SJCRH30 (cell line): ENCODE results near the gene ABCC6. TPM values are rescaled to one million over a fixed set of nuclear protein-coding genes. Genes with fewer than 3 reads are reported as not detected.
A peak's percentile ranks its signal among the peaks of the same experiment; 100 is the strongest.
"Not testable (repeated sequence)": the region's sequence is repeated elsewhere in the genome, so short reads cannot be mapped to it uniquely, and the experiment has no call there.

Experiments
- DNase-seq, 2 experiments: peaks; one replicate each; pipeline ENCODE4 v3.0.0-alpha.2; 2015 to 2020
- H3K27ac ChIP-seq: fragments of 250-450 bp; sonication (Bioruptor Pico); 2 replicates; pipeline ENCODE4 v1.5.1; 2020; ENCODE audit warnings: mild to moderate bottlenecking, moderate library complexity
- H3K27me3 ChIP-seq: fragments of 250-450 bp; sonication (Bioruptor Pico); 2 replicates; pipeline ENCODE4 v1.5.1; 2020; ENCODE audit warnings: mild to moderate bottlenecking, moderate library complexity
- H3K36me3 ChIP-seq: fragments of 250-450 bp; sonication (Bioruptor Pico); 2 replicates; pipeline ENCODE4 v1.5.1; 2020; ENCODE audit warnings: mild to moderate bottlenecking, moderate library complexity
- H3K4me1 ChIP-seq: fragments of 250-450 bp; sonication (Bioruptor Pico); 2 replicates; pipeline ENCODE4 v1.5.1; 2020; ENCODE audit warnings: mild to moderate bottlenecking, moderate library complexity
- H3K4me3 ChIP-seq: fragments of 250-450 bp; sonication (Bioruptor Pico); 2 replicates; pipeline ENCODE4 v1.5.1; 2020; ENCODE audit warnings: mild to moderate bottlenecking, moderate library complexity
- H3K9me3 ChIP-seq: fragments of 250-450 bp; sonication (Bioruptor Pico); replicated peaks from 2 replicates; pipeline ENCODE4 v1.5.1; 2020; ENCODE audit warnings: mild to moderate bottlenecking, moderate library complexity
- total RNA-seq: library from RNA; depleted of rRNA; stranded (reverse); fragments of >200 nt; shearing (Covaris generic); gene quantifications from 2 replicates; pipeline ENCODE4 v1.2.3, GENCODE V29; 2014

ABCC6 gene
- total RNA-seq, 1 experiment from 2014 or later, result 1.5 TPM

GRCh38 chr16:16163571-16163970 is 59.7 kb downstream of the ABCC6 start:
- Histone ChIP-seq H3K27ac (no peak overlapping the region), H3K4me1 (no peaks in the 10 kb centered on the region), H3K9me3 (no peaks in the 10 kb centered on the region), H3K4me3 (no peak overlapping the region), H3K36me3 (no peaks in the 10 kb centered on the region), H3K27me3 (no peaks in the 10 kb centered on the region)
- DNase-seq, result no peak

DNA sequence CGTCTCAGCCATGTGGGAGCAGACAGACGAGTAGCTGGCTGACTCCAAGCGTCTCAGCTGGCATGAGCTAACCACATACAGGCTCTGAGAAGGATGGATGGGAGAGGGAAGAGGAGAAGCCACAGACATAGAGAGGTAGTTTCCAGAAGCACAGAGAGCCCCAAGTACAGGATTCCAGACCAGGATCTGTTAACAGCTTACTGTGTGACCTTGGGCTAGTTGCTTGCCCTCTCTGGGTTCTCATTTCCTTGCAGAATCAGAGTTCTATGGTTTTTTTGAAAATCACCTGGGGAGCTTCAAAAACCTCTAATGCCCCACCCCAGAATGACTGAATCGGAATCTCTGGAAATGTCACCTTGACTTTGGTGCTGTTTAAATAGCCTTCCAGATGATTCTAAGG is 60.2 kb downstream of the ABCC6 start:
- H3K4me1 ChIP-seq, result no peaks in the 10 kb centered on the region
- H3K27ac ChIP-seq, result no peak overlapping the region
- H3K9me3 ChIP-seq, result no peaks in the 10 kb centered on the region
- H3K27me3 ChIP-seq, result no peaks in the 10 kb centered on the region
- no peak overlapping the region for H3K4me3 ChIP-seq
- DNase-seq, result no peak
- no peaks in the 10 kb centered on the region for H3K36me3 ChIP-seq

- Histone ChIP-seq H3K9me3 (0 out of 2 replicates have a peak, but pooled peaks cover 3% of the 10 kb centered on the region), H3K27ac (no peak overlapping the region), H3K27me3 (no peaks in the 10 kb centered on the region), H3K4me1 (no peaks in the 10 kb centered on the region), H3K4me3 (no peak overlapping the region), H3K36me3 (no peaks in the 10 kb centered on the region)
- DNase-seq, result no peak
Measured at GRCh38 chr16:16162591-16162990, 60.7 kb downstream of the ABCC6 start.

DNA sequence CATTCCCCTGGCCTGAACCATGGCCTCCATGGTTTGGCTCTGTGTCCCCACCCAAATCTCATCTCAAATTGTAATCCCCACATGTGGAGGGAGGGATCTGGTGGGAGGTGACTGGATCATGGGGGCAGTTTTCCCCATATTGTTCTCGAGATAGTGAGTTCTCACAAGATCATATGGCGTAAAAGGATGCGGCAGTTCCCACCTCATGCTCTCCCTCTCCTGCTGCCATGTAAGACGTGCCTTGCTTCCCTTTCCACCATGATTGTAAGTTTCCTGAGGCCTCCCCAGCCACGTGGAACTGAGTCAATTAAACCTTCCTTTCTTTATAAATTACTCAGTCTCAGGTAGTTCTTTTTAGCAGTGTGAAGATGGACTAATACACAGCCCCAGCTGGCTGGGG is 61.5 kb downstream of the ABCC6 start:
- not testable (repeated sequence) for H3K4me1 ChIP-seq, H3K27ac ChIP-seq, H3K36me3 ChIP-seq, H3K9me3 ChIP-seq, H3K27me3 ChIP-seq, H3K4me3 ChIP-seq, DNase-seq

GRCh38 chr16:16161319-16161718 is 62.0 kb downstream of the ABCC6 start:
- H3K27ac ChIP-seq, result no peak overlapping the region
- H3K9me3 ChIP-seq, result 0 out of 2 replicates have a peak, but pooled peaks cover 3% of the 10 kb centered on the region
- no peaks in the 10 kb centered on the region for H3K27me3 ChIP-seq
- no peaks in the 10 kb centered on the region for H3K4me1 ChIP-seq
- no peak for DNase-seq
- no peak overlapping the region for H3K4me3 ChIP-seq
- no peaks in the 10 kb centered on the region for H3K36me3 ChIP-seq

DNA sequence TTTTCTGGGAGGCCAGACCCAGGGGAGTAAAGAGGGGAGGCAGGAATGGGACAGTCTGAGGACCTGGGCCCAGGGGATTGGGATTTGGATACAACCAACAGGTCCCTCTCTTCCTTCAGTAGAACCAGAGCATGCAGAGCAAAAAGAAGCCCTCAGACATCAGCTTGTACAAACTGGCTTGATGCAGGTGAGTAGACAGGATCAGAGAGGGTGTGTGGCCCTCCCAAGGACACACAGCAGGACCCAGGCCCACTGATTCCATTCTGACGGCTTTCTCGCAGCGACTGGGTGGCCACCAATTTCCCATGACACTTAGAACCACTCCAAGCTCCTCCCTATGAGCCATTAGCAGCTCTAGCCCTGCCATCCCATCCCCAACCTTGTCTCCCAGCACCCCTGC is 63.6 kb downstream of the ABCC6 start:
- H3K4me1 ChIP-seq, result no peaks in the 10 kb centered on the region
- no peak overlapping the region for H3K4me3 ChIP-seq
- no peak for DNase-seq
- no peaks in the 10 kb centered on the region for H3K27me3 ChIP-seq
- H3K36me3 ChIP-seq, result no peaks in the 10 kb centered on the region
- H3K27ac ChIP-seq, result no peak overlapping the region
- H3K9me3 ChIP-seq, result 0 out of 2 replicates have a peak, but pooled peaks cover 3% of the 10 kb centered on the region

GRCh38 chr16:16158741-16159374 is 64.4 kb downstream of the ABCC6 start:
- H3K9me3 ChIP-seq, result 0 out of 2 replicates have a peak, but pooled peaks cover 3% of the 10 kb centered on the region
- no peaks in the 10 kb centered on the region for H3K4me1 ChIP-seq
- no peaks in the 10 kb centered on the region for H3K36me3 ChIP-seq
- no peak overlapping the region for H3K27ac ChIP-seq
- no peaks in the 10 kb centered on the region for H3K27me3 ChIP-seq
- H3K4me3 ChIP-seq, result no peak overlapping the region
- no peak for DNase-seq

- no peaks in the 10 kb centered on the region for H3K36me3 ChIP-seq
- no peaks in the 10 kb centered on the region for H3K27me3 ChIP-seq
- H3K9me3 ChIP-seq, result 0 out of 2 replicates have a peak, but pooled peaks cover 3% of the 10 kb centered on the region
- DNase-seq, result no peak
- H3K27ac ChIP-seq, result no peak overlapping the region
- H3K4me1 ChIP-seq, result no peaks in the 10 kb centered on the region
- H3K4me3 ChIP-seq, result no peak overlapping the region
Measured at GRCh38 chr16:16158082-16158658, 65.1 kb downstream of the ABCC6 start.

GRCh38 chr16:16157166-16157565 is 66.1 kb downstream of the ABCC6 start:
- DNase-seq, result no peak
- Histone ChIP-seq H3K9me3 (0 out of 2 replicates have a peak, but pooled peaks cover 3% of the 10 kb centered on the region), H3K27me3 (no peaks in the 10 kb centered on the region), H3K4me1 (no peaks in the 10 kb centered on the region), H3K27ac (no peak overlapping the region), H3K36me3 (no peaks in the 10 kb centered on the region), H3K4me3 (no peak overlapping the region)

DNA sequence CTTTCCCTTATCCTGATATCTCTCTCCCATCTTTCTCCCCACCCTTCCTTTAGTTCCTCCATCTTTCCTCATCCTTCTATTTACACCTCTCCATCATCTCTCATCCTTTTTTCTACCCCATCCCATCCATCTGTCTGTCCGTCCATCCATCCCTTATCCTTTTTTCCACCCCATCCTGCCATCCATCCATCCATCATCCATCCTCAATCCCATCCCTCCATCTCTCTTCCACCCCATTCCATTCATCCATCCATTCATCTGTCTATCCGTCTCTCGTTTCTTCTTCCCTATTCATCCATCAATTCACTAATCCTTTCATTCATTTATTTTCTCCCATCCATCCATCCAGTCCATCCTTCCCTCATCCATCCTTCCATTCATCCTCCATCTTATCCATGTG is 68.1 kb downstream of the ABCC6 start:
- 0 out of 2 replicates have a peak, but pooled peaks cover 3% of the 10 kb centered on the region for H3K9me3 ChIP-seq
- H3K4me1 ChIP-seq, result no peaks in the 10 kb centered on the region
- no peak overlapping the region for H3K27ac ChIP-seq
- H3K36me3 ChIP-seq, result no peaks in the 10 kb centered on the region
- no peak overlapping the region for H3K4me3 ChIP-seq
- H3K27me3 ChIP-seq, result no peaks in the 10 kb centered on the region
- DNase-seq, result no peak

DNA sequence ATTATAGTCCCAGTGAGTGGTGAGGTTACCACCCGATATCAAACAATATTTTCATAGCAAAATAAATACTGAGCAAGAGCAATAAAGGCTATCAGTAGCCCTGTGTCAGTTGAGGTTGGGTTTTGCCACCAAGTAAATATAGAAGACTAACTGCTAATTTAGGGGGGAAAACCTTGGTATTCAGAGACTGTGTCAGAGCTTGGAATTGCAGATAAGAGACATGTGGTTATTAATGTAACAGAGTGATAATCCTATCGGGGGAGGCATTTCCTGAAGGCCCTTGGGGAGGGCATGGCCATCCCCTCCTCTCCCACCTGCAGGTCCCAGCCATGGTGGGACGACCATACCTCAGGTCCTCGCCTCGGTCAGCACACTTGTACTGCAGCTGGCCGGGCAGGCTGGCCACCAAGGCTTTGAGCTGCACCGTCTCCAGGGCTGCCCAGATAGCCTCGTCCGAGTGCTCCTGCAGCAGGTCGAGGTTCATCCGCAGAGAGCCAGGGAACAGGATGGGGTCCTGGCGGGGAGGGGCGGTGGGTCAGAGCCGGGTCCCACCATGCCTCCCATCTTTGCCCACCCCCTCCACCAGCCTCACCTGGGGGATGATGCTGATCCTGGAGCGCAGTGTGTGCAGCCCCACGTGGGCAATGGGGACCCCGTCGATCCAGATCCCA is 68.9 kb downstream of the ABCC6 start:
- no peak overlapping the region for H3K4me3 ChIP-seq
- no peak overlapping the region for H3K27ac ChIP-seq
- no peaks in the 10 kb centered on the region for H3K4me1 ChIP-seq
- H3K27me3 ChIP-seq, result no peaks in the 10 kb centered on the region
- H3K36me3 ChIP-seq, result no peaks in the 10 kb centered on the region
- H3K9me3 ChIP-seq, result 0 out of 2 replicates have a peak, but pooled peaks cover 3% of the 10 kb centered on the region
- no peak for DNase-seq

DNA sequence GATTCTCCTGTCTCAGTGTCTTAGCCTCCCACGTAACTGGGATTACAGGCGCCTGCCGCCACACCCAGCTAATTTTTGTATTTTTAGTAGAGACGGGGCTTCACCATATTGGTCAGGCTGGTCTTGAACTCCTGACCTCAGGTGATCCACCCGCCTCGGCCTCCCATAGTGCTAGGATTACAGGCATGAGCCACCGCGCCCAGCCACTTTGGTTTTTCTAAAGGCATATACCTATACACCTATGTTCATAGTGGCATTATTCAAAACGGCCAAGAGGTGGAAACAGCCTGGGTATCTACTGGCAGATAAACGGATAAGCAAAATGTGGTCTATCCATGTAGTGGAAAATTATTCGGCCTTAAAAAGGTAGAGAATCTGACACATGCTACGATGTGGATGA is 70.3 kb downstream of the ABCC6 start:
- DNase-seq, H3K36me3 ChIP-seq, H3K27ac ChIP-seq, H3K4me3 ChIP-seq, H3K9me3 ChIP-seq, H3K4me1 ChIP-seq, H3K27me3 ChIP-seq: not testable (repeated sequence)

- H3K27me3 ChIP-seq, result no peaks in the 10 kb centered on the region
- no peaks in the 10 kb centered on the region for H3K36me3 ChIP-seq
- H3K4me3 ChIP-seq, result no peak overlapping the region
- no peaks in the 10 kb centered on the region for H3K9me3 ChIP-seq
- DNase-seq, result no peak
- no peaks in the 10 kb centered on the region for H3K4me1 ChIP-seq
- H3K27ac ChIP-seq, result no peak overlapping the region
Measured at GRCh38 chr16:16151315-16151714, 72.0 kb downstream of the ABCC6 start.

DNA sequence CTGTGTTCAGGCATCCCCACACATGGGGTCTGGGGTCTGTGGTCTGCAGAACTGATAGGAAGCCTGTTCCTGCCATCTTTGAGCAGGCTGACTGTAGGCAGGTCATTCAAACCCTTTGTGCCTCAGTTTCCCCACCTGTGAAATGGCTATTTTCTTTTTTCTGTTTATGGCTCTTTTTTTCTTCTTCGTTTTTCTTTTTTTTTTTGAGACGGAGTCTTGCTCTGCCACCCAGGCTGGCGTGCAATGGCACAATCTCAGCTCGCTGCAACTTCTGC is 72.5 kb downstream of the ABCC6 start:
- Histone ChIP-seq H3K4me3 (no peak overlapping the region), H3K27ac (no peak overlapping the region), H3K4me1 (no peaks in the 10 kb centered on the region), H3K27me3 (no peaks in the 10 kb centered on the region), H3K9me3 (no peaks in the 10 kb centered on the region), H3K36me3 (no peaks in the 10 kb centered on the region)
- no peak for DNase-seq

DNA sequence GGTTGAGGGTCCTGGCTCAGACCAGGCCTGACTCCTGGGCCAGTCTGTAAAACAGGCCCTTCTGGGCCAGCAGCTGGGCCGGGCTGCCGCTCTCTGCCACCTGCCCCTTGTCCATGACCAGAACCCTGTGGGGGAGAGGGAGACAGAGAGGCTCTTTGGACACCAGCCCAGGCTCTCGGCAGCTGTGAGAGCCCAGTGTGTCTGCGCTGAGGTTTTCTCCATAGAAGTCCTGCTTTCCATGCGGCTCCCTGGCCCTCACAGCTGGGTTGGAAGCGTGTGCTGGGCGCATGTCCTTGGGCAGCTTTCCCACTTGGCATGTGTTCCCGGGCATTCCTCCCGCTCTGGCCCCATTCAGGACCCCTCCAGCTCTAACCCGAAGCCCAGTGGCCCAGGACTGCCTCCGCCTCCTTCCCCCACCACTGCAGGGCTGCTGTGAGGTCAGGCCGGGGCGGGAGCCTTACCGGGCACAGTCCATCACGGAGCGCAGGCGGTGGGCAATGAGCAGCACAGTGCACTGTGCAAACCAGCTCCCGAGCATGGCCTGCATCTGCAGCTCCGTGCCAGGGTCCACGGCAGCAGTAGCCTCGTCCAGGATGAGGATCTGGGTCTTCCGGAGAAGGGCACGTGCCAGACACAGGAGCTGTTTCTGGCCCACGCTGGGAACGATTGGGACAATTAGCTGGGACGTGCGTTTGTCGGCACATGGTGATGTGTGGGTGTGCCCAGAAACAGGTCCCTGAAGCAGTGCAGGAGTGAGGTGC is 73.0 kb downstream of the ABCC6 start:
- Histone ChIP-seq H3K27me3 (no peaks in the 10 kb centered on the region), H3K9me3 (no peaks in the 10 kb centered on the region), H3K4me3 (no peak overlapping the region), H3K4me1 (no peaks in the 10 kb centered on the region), H3K27ac (no peak overlapping the region), H3K36me3 (no peaks in the 10 kb centered on the region)
- DNase-seq, result peak; percentile 42 to 56
